ENCODE results near the gene RNASE8.

RNASE8 gene

DNA sequence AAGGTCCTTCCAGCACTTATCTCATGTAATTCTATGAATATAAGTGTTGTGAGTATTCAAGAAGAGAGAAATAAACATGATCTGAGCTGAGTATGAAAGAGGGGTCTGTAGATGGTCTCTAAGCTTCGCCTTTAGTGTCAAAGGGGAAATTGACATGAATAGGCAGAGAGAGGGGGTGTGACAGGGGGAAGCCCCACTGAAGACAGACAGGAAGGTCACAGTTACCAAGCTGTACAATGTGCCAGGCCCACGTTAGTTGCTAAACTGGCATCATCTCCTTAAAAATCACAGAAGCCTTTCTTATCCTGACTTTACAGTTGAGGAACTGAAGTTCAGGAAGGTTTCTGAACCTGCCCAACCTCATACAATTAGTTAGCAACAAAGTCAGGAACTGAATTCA is 20.1 kb downstream of the RNASE8 start:
- TF ChIP-seq, protein P1, sequence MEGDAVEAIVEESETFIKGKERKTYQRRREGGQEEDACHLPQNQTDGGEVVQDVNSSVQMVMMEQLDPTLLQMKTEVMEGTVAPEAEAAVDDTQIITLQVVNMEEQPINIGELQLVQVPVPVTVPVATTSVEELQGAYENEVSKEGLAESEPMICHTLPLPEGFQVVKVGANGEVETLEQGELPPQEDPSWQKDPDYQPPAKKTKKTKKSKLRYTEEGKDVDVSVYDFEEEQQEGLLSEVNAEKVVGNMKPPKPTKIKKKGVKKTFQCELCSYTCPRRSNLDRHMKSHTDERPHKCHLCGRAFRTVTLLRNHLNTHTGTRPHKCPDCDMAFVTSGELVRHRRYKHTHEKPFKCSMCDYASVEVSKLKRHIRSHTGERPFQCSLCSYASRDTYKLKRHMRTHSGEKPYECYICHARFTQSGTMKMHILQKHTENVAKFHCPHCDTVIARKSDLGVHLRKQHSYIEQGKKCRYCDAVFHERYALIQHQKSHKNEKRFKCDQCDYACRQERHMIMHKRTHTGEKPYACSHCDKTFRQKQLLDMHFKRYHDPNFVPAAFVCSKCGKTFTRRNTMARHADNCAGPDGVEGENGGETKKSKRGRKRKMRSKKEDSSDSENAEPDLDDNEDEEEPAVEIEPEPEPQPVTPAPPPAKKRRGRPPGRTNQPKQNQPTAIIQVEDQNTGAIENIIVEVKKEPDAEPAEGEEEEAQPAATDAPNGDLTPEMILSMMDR (IDR thresholded peaks at IDR 0.05; ENCODE audit: extremely low read depth, missing control alignments), result no peak
- peak; percentile 26 for DNase-seq (ENCODE audit: low spot score)

- no peak for DNase-seq (ENCODE audit: low spot score)
- TF ChIP-seq, protein P1 (IDR thresholded peaks at IDR 0.05; ENCODE audit: extremely low read depth, missing control alignments), result no peak
Measured at GRCh38 chr14:21078287-21078686, 20.7 kb downstream of the RNASE8 start.

GRCh38 chr14:21078726-21079125 is 21.1 kb downstream of the RNASE8 start:
- TF ChIP-seq, protein P1 (IDR thresholded peaks at IDR 0.05; ENCODE audit: extremely low read depth, missing control alignments), result no peak
- DNase-seq (ENCODE audit: low spot score), result no peak

DNA sequence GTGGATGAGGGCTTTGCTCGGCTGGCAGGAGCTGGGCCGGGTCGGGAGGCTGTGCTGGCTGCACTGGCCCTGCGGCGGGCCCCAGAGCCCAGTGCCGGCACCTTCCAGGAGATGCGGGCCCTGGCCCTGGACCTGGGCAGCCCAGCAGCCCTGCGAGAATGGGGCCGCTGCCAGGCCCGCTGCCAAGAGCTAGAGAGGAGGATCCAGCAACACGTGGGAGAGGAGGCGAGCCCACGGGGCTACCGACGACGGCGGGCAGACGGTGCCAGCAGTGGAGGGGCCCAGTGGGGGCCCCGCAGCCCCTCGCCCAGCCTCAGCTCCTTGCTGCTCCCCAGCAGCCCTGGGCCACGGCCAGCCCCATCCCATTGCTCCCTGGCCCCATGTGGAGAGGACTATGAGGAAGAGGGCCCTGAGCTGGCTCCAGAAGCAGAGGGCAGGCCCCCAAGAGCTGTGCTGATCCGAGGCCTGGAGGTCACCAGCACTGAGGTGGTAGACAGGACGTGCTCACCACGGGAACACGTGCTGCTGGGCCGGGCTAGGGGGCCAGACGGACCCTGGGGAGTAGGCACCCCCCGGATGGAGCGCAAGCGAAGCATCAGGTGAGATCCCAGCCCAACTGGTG is 24.0 kb downstream of the RNASE8 start:
- TF ChIP-seq, protein P1 (IDR thresholded peaks at IDR 0.05; ENCODE audit: extremely low read depth, missing control alignments), result no peak
- DNase-seq (ENCODE audit: low spot score), result no peak

GRCh38 chr14:21083565-21084325 is 26.1 kb downstream of the RNASE8 start:
- no peak for DNase-seq (ENCODE audit: low spot score)
- TF ChIP-seq, protein P1 (IDR thresholded peaks at IDR 0.05; ENCODE audit: extremely low read depth, missing control alignments), result no peak

- no peak for DNase-seq (ENCODE audit: low spot score)
- TF ChIP-seq, protein P1 (IDR thresholded peaks at IDR 0.05; ENCODE audit: extremely low read depth, missing control alignments), result no peak
Measured at GRCh38 chr14:21084396-21084795, 26.8 kb downstream of the RNASE8 start.
